ENCODE data around the gene SELENOH.

Gene SELENOH

DNA sequence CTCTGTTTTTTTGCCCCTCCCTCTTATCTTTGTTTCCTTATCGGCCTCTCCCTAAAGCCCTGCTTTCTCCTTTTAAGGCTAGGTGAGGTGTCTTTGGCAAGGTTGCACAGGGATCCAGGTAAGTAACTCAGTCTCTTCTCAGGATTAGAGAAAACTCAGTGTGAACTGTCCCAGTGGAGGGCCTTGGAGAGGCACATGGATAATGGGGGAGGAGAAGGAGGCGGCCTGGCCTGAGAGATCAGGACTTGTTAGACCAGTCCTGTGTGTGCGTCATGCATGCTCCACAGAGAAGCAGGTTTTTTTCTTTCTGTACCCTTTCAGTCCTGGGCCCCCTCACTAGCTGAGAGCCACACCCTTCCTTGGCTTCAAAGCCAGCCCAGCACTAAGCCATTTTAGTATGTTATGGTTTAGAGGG is 40.2 kb downstream of the SELENOH start:
- DNase-seq (ENCODE audit: low read depth in 2 of 2): no peak

DNA sequence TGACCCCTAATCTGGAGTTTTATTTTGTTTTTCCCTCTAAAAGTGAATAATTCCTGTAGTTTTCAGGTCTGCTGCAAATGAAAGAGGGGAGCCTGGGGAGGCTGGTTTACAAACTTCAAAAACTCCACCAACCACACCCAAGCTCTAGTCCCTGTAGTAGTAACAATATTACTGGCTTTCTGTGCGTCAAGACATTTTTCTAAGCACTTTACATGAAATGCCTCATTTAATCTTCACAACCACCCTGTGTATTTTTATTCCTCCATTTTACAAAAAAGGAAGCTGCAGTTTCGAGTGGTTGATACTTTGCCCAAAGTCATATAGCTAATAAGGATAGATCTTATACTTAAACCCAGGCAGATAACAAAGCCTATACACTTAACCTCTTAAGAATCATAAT is 43.8 kb downstream of the SELENOH start:
- DNase-seq (ENCODE audit: low read depth in 2 of 2): no peak

DNA sequence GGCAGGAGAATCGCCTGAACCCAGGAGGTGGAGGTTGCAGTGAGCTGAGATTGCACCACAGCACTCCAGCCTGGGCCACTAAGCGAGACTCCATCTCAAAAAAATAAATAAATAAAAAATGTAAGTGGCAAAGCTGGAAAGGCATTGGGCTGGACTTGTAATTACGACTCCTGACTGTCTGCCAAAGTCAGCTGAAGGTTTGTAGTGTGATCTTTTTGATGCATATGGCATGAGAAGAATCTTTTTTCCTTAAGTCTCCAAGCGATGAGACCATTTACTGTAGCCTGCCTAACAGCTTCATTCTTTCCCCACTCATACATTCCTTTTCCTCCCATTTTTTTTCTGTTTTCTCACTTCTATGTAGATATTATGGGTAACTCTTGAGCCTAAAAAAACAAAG is 45.1 kb downstream of the SELENOH start:
- no peak for DNase-seq (ENCODE audit: low read depth in 2 of 2)

DNA sequence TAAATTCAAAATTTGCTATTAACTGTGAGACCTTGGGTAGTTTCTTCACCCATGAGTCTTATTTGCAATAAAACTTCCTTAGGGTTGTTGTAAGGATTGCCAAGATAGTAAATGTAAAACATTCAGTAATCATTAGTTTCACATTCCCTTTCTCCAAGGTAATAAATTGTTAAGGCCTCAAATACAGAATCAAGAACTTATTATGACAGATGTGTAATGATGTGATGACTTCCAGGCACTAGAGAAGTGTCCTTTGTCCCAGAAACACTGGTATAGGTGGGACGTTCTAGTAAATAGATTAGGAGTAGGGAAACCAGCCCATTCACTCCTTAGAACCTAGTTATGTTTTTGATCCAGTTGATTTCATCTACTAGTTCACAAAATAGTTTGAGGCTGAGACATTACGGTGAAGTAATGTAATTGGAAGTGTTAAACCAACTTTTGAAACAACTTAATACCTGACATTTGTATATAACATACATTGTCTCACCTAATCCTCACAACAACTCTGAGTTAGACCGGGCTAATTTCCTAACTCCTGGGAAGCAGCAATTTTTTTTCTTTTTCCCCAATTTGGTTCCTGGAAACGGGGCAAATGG is 45.8 kb downstream of the SELENOH start:
- no peak for DNase-seq (ENCODE audit: low read depth in 2 of 2)

DNA sequence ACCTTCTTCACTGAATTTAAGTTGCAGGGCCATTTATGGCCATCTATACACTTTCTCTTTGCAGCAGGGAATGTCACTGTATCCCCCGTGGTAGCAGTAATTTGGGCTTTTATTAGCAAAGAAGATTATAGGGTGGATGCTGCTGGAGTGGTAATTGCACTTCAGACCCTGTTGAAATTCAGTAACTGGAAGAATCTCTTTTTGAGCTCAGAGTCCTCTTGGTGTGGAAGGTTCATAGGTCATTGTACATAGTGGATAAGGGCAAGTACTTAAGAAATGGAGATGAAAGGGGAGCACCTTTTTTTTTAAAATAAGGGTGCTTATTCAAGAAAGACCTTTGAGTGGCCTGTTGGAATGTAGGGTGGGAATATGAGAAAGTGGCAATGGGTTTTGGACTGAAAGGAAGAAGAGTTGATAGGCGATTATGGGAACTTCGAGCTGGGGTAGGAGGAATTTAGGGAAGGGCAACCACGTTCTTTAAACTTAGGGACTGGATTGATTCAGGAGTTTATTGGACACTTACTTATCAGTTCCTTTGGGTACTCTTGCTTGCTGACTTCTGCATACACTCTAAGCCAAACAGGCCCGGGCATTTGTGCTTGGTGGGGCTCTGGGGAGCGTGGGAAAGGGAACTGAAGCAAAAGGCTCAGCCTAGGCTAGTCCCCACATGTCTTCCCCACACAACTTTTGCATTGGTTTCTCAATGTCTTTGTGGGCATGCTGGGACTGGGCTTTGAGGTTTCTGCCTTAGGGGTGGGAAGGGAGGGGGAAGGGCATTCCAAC is 46.8 kb downstream of the SELENOH start:
- DNase-seq (ENCODE audit: low read depth in 2 of 2): no peak

- DNase-seq (ENCODE audit: low read depth in 2 of 2): no peak
Observed at GRCh38 chr11:57788703-57789088, 47.4 kb downstream of the SELENOH start.

DNA sequence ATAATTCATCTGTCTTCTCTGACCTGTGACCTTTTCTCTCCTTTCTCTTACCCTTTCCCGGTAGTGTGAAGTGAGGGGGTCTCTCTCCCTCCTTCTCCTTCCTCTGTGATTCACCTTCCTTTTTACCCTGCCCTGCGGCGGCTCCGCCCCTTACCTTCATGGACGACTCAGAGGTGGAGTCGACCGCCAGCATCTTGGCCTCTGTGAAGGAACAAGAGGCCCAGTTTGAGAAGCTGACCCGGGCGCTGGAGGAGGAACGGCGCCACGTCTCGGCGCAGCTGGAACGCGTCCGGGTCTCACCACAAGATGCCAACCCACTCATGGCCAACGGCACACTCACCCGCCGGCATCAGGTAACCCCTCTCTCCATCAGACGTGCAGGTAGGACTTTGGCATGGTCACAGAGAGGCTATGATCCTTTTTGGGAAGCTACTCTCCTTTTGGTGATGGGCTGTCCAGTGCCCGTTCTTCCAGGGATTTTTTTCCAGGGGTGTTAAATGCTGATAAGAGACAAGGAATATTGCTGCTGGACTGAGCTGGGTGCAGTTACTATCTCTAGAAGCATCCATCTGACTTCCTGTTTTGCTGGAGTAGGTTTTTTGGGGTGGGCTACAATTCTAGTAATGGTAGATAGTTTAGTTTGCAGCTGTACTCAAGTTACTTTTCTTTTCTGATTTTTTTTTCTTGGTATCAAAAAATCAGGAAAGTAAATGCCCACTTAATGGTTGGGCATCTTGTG is 50.2 kb downstream of the SELENOH start:
- DNase-seq (ENCODE audit: low read depth in 2 of 2): no peak

DNA sequence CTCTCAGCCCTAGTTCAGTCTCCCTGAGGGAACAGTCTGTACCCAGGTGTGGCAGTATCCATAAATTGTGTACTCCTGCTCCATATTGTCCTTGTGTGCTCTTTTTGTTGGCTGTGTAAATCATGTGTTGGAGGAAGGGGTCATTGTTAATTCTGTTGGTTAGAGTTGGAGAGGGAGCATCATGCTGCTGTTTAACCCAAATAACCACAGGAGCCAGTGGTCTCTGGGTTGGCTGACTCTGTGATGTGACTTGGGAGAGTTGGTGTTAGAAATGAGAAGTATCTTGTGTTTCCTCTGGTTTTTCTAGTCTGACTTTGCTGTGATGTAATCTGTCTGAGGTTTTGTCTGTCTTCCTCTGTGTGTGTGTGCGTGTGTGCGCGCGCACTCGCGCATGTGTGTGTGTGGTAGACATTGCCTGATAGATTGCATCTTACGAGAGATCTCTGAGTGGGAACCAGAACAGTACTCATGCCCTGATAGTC is 50.8 kb downstream of the SELENOH start:
- no peak for DNase-seq (ENCODE audit: low read depth in 2 of 2)

DNA sequence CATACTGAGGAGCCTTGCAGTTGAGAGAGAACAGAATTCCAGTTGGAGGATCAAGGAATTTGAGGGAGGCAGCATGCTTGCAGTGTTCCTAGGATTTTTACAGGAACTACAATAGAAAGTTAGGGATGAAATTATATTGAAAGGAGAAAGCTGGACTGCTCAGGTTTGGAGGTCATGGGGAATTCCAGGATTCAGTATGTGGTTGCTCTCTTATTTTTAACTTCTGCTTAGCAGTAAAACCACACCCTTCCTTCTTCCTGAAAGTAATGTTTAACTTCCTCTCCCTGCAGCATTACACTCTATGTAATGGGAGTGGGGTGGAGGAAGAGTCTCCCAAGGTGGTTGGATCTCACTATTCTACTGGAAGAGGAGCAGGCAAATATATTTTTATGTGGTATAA is 51.6 kb downstream of the SELENOH start:
- no peak for DNase-seq (ENCODE audit: low read depth in 2 of 2)
